Ishikawa (cell line): ENCODE data around the gene TM6SF1.

Experiments
- CEBPB ChIP-seq: IDR thresholded peaks from 2 replicates; pipeline ENCODE4 v1.6.1; 2012
- CREB1 ChIP-seq: IDR thresholded peaks from 2 replicates; pipeline ENCODE4 v1.6.1; 2012; ENCODE audit warnings: low read depth
- EP300 ChIP-seq: IDR thresholded peaks from 2 replicates; pipeline ENCODE4 v1.6.1; 2012; ENCODE audit warnings: borderline replicate concordance
- FOXM1 ChIP-seq: IDR thresholded peaks from 2 replicates; pipeline ENCODE4 v1.6.1; 2012; ENCODE audit warnings: low read depth, borderline replicate concordance
- NFIC ChIP-seq: IDR thresholded peaks from 2 replicates; pipeline ENCODE4 v1.6.1; 2012
- RAD21 ChIP-seq: IDR thresholded peaks from 2 replicates; pipeline ENCODE4 v1.6.1; 2012; ENCODE audit warnings: low read depth
- REST ChIP-seq: IDR thresholded peaks from 2 replicates; pipeline ENCODE4 v1.6.1; 2012; ENCODE audit warnings: low read depth, mild to moderate bottlenecking
- TAF1 ChIP-seq: IDR thresholded peaks from 2 replicates; pipeline ENCODE4 v1.6.1; 2012; ENCODE audit warnings: low read depth, mild to moderate bottlenecking
- TCF12 ChIP-seq: IDR thresholded peaks from 2 replicates; pipeline ENCODE4 v1.6.1; 2012; ENCODE audit warnings: low read depth
- USF1 ChIP-seq: IDR thresholded peaks from 2 replicates; pipeline ENCODE4 v1.6.1; 2012
- YY1 ChIP-seq: IDR thresholded peaks from 2 replicates; pipeline ENCODE4 v1.6.1; 2012; ENCODE audit warnings: low read depth
- ZBTB7A ChIP-seq: IDR thresholded peaks from 2 replicates; pipeline ENCODE4 v1.6.1; 2012; ENCODE audit warnings: low read depth

DNA sequence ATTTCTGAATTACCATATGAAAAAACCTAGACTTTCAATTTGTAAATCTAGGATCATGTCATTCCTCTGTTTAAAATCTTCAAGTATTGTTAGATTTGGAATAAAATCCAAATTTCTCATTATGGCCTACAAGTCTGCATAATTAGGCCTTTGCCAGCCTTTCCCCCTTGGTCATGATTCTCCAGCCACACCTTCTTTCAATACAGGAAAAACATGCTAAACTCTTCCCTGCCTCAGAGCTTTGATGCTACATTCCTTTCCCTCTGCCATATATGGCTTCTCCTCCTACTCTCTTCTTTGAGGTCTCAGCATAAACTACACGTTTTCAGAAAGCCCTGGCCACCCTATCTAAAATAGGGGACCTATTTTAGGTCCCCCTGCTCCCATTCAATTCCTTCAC lies 48.5 kb downstream of the TM6SF1 start:
- TF ChIP-seq USF1 (no peak), TAF1 (no peak), FOXM1 (no peak), ZBTB7A (no peak), CEBPB (no peak), REST (no peak), TCF12 (no peak), NFIC (no peak), EP300 (no peak), YY1 (no peak), RAD21 (no peak), CREB1 (no peak)
